MM.1S (cell line): ENCODE results near the gene FNDC7.

ENCODE experiments used
- CTCF ChIP-seq: fragments of 300-600 bp; sonication (generic); IDR thresholded peaks from 2 replicates; pipeline ENCODE4 v1.5.1; 2016; ENCODE audit warnings: antibody characterized with exemption, low read length, mixed read lengths
- EZH2 ChIP-seq: fragments of 300-600 bp; sonication (generic); optimal IDR thresholded peaks from 2 replicates; pipeline ENCODE3; 2017; ENCODE audit warnings: low read depth, mild to moderate bottlenecking, antibody characterized with exemption, low read length, mixed read lengths
- EZH2phosphoT487 ChIP-seq: fragments of 300-600 bp; sonication (generic); IDR thresholded peaks from 2 replicates; pipeline ENCODE4 v1.6.1; 2018; ENCODE audit warnings: antibody characterized with exemption, low read length

- no peak for TF ChIP-seq CTCF
- TF ChIP-seq EZH2, result no peak
- no peak for TF ChIP-seq EZH2phosphoT487
Measured at GRCh38 chr1:108791790-108792189, 79.1 kb downstream of the FNDC7 start.
